HG03460 (cell line): ENCODE measurements around the gene ACACA.

Experiments used
- ATAC-seq: cut with Tn5 transposase; IDR thresholded peaks from one replicate; pipeline ENCODE4 v1.9.1; 2021; ENCODE audit not compliant: unreplicated experiment

ACACA gene

DNA sequence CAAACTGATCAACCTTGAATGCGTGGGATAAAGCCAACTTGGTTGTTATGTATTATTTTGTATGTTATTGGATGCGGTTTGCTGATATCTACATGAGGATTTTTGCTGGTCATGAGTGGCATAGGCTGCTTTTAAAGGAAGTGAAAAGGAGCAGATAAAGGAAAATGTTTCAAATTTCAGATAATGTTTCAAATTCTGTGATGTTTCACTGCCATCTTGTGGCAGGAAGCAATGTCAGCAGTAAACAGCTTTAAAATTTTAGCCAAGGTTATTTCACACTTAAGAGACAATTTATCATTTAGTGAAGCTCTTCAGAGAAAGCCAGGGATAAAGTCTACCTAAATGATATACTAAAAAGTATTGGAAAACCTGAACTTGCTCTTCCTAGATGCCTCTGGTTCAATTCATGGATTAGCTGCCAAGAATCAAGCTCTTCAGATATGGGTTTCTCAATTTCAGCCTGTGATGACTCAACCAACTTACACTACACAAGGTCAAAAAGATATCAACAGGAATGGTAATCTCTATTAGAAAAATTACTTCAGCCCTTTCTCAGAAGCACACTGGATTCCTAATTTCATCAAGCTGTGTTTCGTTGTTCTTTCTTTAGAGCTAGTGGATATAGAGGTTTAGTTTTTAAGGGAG is 166.8 kb downstream of the ACACA start:
- ATAC-seq, result no peak

DNA sequence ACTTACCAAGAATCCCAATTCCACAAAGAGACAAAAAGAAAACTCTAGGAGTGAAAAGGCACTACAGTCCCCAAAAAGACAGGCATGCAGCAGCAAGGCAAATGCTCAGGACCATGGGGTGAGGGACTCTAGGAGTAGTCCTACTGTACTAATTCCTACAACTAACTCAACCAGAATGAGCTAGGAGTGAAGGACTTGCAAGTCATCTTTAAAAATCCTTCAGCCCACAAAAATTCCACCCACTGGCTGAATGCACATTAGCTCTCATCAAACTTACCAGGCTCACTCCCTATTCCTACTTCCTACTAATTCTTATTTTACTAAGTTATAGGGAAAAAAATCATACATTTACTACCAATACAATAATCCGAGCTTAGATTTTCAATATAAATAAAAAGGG is 172.5 kb downstream of the ACACA start:
- no peak for ATAC-seq

DNA sequence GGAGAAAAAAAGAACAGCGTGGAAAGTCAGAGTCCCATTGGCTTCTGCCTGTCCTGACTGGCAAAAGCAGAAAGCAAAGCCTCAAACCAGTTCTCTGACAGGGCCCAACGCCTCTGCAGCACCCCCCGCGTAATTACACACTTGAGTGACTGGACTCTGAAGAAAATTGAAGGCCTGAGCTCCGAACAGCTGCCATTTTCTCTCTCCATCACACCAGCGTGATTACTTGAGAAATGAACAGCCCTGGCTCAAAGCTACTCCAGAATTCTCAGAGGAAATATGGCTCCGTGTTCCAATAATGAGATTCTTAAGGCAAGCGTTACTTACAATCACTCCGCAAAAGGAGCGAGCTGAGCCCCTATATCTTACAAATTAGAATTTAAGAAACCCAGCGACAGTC is 173.6 kb downstream of the ACACA start:
- no peak for ATAC-seq

GRCh38 chr17:37231887-37232286 is 174.7 kb downstream of the ACACA start:
- ATAC-seq, result no peak

- no peak for ATAC-seq
Observed at GRCh38 chr17:37230633-37231032, 176.0 kb downstream of the ACACA start.

DNA sequence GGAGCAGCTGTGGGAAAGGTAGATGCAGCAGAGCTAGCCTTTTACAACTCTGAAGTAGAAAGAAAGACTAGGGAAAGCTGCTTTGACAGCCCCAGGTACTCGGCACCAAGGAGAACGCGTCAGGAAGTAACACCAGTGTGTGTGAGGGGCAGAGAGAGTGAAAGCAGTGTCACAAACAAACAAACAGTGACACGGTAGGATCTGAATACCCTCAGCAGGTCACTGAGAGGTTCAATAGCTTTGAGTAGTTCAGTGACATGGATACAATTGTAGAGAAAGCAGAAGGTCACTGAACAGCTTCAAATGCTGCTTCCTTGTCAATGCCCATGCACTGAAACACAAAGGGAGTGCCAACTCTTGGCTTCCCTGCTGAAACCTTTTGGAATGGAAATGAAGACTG is 181.2 kb downstream of the ACACA start:
- no peak for ATAC-seq

DNA sequence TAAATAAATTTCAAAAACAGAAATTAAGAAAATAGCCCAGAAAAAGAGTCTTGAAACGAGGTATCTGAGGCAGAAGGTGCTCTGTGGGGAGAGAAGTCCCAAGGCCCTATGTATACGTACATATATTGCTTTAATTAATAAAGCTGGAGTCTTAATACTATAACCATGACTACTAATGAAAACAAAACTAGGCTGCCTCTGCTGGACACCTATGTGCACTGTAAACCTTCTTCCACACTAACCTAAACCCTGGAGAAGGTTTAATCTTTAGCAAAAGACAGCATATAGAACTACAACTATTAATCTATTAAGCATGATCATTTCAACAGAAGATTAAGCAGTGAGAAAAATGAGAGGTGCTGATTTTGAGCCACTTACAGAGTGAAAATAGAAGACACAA is 184.8 kb downstream of the ACACA start:
- no peak for ATAC-seq

GRCh38 chr17:37220607-37220953 is 186.1 kb downstream of the ACACA start:
- ATAC-seq, result no peak

GRCh38 chr17:37219876-37220606 is 186.6 kb downstream of the ACACA start:
- ATAC-seq, result no peak

- ATAC-seq, result no peak
Observed at GRCh38 chr17:37218849-37219248, 187.8 kb downstream of the ACACA start.

DNA sequence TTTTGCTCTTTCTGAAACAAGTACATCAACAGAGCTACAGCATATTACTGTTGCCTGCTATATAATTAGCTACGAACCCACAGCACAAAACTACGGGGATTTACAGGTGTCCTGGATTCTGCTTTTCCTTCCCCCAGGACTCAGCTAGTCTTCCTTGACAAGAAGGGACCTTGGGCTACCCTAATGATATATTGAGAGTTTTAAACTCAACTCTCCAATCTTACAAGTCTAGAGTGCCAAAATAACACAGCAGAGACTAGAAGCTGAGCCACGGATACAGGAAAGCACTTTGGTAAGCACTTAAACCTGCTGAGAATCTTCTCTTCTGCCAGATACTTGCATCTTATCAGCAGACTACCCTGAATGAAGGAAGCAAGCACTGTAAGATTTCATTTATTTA is 192.2 kb downstream of the ACACA start:
- no peak for ATAC-seq

- no peak for ATAC-seq
Observed at GRCh38 chr17:37213927-37214326, 192.7 kb downstream of the ACACA start.

DNA sequence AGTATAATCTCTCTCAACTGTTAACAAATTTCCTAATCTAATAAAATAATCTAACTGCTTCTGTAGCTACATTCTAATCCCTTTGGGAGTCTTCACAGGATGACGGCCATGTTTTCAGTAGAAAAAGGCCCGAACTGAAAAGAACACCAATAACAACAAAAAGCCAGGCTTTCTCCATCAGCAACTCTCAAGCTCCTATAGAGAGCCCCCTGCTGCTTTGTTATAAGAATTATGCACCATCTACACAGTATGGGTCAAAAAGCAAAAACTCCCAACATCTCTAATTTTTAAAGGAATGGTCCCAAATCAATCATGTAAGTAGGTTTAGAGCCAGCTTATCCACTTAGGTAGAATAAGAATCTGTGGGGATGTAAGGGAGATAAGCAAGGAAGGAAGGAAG is 194.5 kb downstream of the ACACA start:
- no peak for ATAC-seq

GRCh38 chr17:37211136-37211535 is 195.5 kb downstream of the ACACA start:
- no peak for ATAC-seq

DNA sequence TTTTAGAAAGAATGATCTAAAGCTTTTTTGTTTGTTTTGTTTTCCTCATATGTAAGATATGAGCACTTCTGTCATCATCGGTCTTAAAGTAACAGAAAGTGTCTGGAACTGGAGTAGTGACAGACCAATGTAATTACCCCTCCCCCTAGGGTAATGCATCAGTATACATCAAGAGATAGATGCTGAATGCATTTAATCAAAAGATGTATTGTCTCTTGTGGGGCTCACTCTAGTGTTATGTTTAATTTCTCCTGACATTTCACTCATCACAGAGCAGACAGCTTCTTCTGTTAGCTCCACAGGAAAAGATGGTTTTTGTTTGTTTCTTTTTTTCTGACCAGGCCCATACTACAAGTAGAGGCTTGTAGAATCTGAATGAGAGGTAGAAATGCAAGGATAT is 199.5 kb downstream of the ACACA start:
- ATAC-seq, result no peak

GRCh38 chr17:37206299-37206698 is 200.3 kb downstream of the ACACA start:
- no peak for ATAC-seq

- ATAC-seq, result no peak
Observed at GRCh38 chr17:37200497-37200896, 206.1 kb downstream of the ACACA start.

GRCh38 chr17:37197336-37197735 is 209.3 kb downstream of the ACACA start:
- ATAC-seq, result no peak

DNA sequence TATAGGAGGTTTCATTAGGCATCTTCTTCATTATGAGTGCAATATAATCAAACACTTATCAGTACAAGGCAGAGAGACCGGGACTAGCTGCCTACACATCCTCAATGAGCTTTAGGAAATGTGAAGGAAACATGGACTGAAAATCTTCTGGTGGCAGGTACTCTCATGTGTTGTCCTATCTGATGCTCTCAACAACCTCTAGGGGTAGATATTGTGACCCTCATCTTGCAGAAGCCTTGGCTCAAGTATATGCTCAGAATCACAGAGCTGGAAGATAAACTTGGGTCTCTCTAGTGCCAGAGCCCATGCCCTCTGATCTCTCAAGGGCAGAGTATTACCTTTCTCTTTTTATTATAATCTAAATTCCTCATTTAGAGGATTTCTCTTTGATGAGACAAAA is 212.4 kb downstream of the ACACA start:
- no peak for ATAC-seq

GRCh38 chr17:37191219-37191618 is 215.4 kb downstream of the ACACA start:
- no peak for ATAC-seq

- ATAC-seq, result no peak
Observed at GRCh38 chr17:37190493-37190892, 216.1 kb downstream of the ACACA start.

DNA sequence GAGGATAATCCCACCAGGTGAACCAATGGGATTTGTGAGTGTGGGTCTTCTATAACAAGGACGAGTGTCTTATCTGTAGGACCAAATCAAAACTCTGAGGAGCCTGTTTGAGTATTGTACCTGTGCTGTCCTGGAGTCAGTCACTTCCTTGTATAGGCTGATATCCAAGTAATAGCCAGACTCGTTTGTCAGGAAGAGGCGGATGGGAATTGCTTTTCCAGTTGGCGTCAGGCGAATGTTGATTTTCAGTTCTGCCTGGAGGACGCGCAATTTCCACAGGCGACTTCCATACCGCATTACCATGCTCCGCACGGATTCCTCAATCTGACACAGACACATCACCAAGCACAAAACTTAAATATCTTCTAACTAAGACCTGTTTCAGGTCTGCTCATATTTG is 218.5 kb downstream of the ACACA start:
- ATAC-seq, result no peak

GRCh38 chr17:37187262-37187661 is 219.4 kb downstream of the ACACA start:
- ATAC-seq, result no peak
